Measurements from ENCODE around the gene PLEKHF1.
"Not testable (repeated sequence)": the region's sequence is repeated elsewhere in the genome, so short reads cannot be mapped to it uniquely, and the experiment has no call there.

PLEKHF1 gene

DNA sequence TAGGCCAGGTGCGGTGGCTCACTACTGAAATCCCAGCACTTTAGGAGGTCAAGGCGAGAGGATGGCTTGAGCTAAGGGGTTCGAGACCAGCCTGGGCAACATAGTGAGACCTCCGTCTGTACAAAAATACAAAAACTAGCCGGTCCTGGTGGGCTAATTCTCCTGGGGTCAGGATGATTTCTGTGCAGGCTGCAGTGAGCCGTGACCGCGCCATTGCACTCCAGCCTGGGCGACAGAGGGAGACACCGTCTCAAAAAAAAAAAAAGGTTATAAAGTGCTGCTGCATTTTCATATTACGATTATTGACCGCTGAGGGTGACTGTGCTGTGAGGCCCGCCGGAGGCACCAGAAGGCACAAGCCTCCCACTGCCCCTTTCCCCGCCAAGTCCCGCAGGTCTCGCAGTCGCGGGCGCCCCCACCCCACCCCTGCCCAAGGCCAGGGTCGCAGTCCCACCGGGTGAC lies 477 bp upstream of the PLEKHF1 start:
- DNase-seq (ENCODE audit: low spot score), result no peak

- no peak for DNase-seq (ENCODE audit: low spot score)
Measured at GRCh38 chr19:29665826-29666577, 741 bp downstream of the PLEKHF1 start.

GRCh38 chr19:29666578-29667386 lies 1.5 kb downstream of the PLEKHF1 start:
- no peak for DNase-seq (ENCODE audit: low spot score)

DNA sequence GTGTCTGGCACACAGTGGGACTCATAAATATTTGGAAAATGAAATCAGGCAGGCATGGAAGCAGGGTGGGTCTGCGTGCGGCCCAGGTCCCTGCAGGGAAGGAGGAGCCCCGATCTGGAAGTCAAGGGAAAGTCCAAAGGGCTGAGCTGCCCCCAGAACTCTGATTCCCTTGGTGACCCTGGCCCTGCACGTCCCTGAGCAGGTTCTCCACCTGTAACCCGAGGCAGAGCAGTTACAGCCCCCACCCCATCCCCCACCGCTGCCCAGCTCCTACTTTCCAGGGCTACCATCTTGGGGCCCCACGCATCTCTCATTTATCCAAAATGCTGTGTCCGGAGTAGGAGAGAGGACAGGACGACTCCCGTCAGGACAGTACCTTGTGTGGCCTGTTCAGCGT lies 2.1 kb downstream of the PLEKHF1 start:
- no peak for DNase-seq (ENCODE audit: low spot score)

- DNase-seq (ENCODE audit: low spot score), result peak; percentile 65
Measured at GRCh38 chr19:29667901-29668341, 2.7 kb downstream of the PLEKHF1 start.

DNA sequence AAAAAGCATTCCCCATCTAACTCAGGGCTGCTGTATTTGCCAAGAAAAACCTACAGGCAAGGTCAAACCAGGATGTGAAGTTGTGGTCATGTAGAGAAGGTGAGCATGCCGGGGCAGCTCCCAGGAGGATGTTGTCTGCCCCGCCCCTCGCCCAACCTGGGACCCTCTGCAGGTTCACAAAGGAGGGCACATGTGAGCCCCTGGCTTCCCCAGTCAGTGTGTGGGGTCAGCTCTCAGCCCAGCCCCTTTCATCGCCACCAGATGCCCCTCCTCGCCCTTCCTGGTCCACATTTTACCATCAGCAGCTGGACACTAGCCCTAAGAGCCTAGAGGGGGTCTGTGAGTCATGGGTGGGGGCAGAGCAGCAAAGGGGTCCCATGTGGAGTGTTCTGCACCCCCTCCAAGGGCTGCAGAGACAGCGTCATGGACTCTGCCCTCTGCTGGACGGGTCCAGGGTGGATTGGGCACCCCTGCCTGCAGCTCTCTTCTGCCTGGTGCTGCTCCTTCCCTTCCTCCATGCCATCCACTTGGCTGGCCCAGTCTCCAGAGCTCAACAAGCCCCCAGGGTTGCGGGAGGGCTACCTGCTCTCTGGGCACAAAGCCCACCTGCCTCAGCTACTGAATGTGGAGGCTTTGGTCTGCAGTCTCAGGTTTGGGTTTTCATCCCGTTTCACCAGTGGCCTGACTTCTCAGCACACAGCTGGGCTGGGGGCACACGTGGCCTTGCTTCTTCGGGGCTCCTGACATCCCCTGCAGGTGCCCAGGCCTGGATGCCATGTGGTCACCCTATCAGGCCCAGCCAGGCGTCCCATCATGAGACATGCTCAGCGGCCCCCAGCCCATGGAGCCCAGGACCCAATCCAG lies 3.7 kb downstream of the PLEKHF1 start:
- no peak for DNase-seq (ENCODE audit: low spot score)

DNA sequence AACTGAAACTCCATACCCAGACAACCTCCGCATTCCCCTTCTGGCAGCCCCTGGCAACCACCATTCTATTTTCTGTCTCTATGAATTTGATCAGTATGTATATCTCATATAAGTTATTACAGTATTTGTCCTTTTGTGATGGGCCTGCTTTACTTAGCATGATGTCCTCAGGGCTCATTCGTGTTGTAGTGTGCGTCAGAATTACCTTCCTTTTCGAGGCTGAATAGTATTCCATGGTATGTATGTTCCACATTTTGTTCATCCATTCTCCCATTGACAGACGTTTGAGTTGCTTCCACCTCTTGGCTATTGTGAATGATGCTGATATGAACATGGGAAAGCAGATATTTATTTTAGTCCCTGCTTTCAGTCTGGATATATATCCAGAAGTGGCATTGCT lies 5.0 kb downstream of the PLEKHF1 start:
- no peak for DNase-seq (ENCODE audit: low spot score)

GRCh38 chr19:29671026-29671392 lies 5.7 kb downstream of the PLEKHF1 start:
- DNase-seq (ENCODE audit: low spot score), result not testable (repeated sequence)

DNA sequence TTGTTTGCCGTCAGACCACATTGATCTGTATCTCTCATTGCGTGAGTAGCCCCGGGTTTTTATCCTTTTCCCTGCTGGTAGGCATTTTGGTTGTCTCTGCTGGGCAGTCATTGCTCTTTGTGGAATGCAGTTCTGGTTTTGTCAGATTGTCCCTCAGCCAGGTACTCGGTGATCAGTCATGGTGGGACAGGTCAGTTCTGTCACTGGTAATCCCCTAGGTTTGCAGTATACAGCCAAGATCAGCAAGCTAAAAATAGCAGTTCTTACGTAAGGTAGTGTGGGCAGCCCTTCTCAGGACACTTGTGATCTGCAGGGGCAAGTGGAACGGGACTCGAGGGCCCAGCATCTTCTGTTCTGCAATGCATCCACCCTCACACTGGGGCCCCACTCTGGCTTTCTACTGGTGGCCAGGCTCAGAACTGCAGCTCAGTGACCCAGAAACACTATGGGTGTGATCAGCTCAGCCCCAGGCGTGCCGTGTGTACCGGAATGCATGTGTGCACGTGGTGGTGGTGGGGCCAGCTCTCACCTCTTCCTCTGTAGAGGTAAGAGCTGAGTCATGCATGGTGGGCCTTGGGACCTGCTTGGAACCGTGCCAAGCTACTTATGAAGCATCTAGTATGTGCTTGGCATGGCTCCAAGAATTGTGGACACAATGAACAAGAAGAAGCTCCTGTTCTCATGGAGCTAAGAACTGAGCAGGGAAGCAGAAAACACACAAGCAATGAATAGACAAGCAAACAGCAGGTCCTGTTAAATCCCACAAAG lies 6.3 kb downstream of the PLEKHF1 start:
- DNase-seq (ENCODE audit: low spot score), result peak; percentile 96

DNA sequence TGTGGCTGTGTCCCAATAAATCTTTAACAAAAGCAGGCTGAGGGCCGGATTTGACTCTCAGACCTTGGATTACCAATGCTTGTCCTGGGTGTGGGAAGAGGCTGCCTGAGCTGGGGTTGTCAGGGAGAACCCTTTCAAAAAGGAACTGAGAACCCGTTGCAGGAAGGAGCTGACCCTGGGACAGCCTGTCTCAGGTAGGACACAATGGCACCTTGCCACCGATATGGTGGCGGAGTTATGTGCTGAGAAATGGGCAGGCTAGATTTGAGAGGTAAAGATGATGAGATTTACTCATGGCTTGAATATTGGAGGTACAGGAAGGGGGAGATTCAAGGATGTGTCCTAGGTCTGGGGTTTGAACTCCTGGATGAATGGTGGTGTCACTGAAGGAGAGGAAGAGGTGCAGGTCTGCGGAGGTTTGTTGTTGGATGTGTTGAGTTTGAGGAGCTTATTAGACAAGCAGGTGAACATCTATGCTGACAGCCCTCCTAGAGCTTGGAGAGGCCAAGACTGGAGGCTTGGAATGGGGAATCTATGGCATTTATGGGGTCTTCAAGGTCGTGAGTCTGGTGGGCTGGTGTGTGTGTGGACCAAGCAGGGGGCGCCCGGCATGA lies 7.2 kb downstream of the PLEKHF1 start:
- no peak for DNase-seq (ENCODE audit: low spot score)

DNA sequence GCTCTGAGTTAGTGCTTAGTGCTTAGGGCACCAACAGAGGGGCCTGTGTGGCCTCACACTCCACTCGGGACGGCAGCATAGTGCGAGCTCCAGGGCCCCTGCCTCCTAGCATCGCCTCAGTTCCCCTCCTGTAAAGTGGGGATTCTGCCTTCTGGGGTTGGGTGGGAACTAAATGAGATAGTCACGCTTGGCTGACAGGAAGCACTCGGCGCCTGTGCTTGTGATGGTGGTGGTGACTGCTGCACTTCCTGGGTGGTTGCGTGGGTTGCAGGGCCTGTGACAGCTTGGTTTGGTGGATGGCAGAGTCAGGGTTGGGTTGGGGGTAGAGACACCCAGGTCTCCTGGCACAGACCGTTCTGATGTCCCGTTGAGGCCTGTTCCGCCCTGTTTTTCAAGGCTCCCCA lies 7.7 kb downstream of the PLEKHF1 start:
- peak; percentile 90 for DNase-seq (ENCODE audit: low spot score)

- DNase-seq (ENCODE audit: low spot score), result no peak
Measured at GRCh38 chr19:29673451-29674371, 8.4 kb downstream of the PLEKHF1 start.

- DNase-seq (ENCODE audit: low spot score), result no peak
Measured at GRCh38 chr19:29674374-29675119, 9.3 kb downstream of the PLEKHF1 start.

DNA sequence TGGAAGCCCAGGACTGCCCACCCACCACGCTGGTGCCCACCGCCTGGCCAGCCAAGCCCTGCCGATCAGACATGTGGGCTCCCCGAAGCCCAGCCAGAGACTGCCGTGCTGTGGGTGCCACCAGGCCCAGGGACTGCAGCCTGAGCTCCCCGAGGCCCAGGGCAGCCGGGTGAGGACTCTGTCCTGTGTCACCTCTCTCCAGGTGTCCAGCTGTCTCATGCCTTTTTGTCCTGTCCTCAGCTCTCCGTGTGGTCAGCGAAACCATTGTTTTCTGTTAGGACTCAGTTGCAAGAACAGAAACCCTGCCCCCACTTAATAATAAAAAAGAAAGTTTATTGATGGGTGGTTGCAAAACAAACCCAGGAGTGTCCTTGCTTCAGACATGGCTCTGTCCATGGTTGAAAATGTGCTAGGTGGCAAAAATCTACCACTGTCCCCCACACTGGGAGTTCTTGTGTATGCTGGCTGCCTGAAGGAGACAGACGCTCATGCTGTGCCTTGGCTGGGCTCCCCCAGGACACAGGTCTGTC lies 9.9 kb downstream of the PLEKHF1 start:
- DNase-seq (ENCODE audit: low spot score), result no peak

DNA sequence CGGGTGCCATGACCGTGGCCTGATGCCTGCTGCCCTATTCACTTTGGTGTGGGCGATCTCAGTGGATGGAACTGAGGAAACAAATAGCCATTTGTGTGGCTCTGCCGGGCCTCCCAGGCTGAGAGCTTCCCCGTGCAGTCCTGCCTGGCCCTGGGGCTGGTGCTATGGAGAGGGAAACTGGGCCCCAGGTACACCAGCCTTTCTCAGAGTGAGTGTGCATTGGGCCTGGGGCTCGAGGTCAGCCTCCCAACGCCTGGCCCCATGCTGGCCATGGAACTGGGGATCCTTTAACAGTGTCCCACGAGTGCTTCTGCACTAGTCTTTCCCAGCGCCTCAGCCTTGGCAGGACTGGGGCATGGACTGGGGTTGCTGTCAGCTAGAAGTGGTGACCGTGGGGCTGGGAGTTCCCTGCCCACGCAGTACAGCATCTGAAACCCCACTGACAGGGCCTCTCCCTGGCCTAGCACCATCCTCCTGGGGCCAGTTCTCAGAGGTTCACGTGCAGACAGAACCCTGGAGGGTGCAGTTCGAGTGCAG lies 10.5 kb downstream of the PLEKHF1 start:
- DNase-seq (ENCODE audit: low spot score), result no peak

DNA sequence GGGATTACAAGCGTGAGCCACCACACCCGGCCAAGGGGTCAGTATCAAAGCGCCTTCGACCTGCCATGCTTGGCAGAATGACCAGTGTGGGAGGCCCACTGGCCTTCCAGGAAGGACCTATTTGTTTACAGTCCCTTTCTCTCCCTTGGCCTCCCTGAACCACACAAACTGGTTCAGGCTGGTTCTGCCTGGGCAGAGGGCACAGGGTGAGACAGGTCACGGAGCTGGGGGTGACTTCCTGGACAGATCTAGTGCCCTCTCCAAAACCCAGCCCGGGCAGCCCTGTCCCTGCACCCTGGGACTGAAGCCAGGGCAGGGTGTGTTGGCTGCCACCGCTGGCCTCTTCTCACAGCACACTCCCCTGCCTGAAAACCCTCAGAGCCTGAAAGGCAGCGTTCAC lies 11.3 kb downstream of the PLEKHF1 start:
- DNase-seq (ENCODE audit: low spot score), result no peak

- no peak for DNase-seq (ENCODE audit: low spot score)
Measured at GRCh38 chr19:29677001-29677817, 11.9 kb downstream of the PLEKHF1 start.
